Hepatocyte (in vitro differentiated cells): Measurements from ENCODE around the gene RNF25.

ENCODE experiments used
- CTCF ChIP-seq: fragments of 200-600 bp; sonication (generic); IDR thresholded peaks from 2 replicates; pipeline ENCODE4 v1.5.1; 2016; ENCODE audit warnings: antibody characterized with exemption, mild to moderate bottlenecking; ENCODE audit not compliant: poor library complexity
- EZH2 ChIP-seq: fragments of 200-600 bp; sonication (generic); IDR thresholded peaks from 2 replicates; pipeline ENCODE4 v1.6.1; 2016; ENCODE audit warnings: antibody characterized with exemption, mild to moderate bottlenecking, borderline replicate concordance
- EZH2phosphoT487 ChIP-seq: fragments of 200-600 bp; sonication (generic); IDR thresholded peaks from one replicate; pipeline ENCODE4 v1.6.1; 2018; ENCODE audit warnings: antibody characterized with exemption, mild to moderate bottlenecking, low read depth, moderate library complexity; ENCODE audit not compliant: unreplicated experiment, severe bottlenecking

DNA sequence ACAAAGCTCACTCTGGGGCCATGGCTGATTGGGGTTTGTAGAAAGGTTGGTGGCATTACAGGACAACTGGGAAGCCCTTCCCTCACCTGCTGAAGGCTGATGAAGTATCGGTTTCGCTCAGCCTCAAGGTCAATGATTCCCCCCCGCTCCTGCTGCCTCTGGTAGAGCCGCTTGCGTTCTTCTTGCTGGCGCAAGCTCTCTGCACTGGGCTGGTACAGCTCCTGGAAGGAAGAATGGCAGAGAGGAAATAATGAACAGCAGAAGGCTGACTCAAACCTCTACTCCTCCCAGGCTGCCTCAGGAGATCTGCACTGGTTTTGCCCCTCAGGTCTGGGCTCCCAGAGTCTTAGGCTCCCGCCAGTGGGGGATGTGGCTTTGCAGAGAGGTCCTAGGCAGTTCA, 7.1 kb downstream of the RNF25 start:
- TF ChIP-seq CTCF (no peak), EZH2 (no peak), EZH2phosphoT487 (no peak)
